Neural cell (in vitro differentiated cells): ENCODE results near the gene LLGL2.

ENCODE experiments used
- CTCF ChIP-seq: fragments of 450-650 bp; IDR thresholded peaks from 2 replicates; pipeline ENCODE4 v1.5.1; 2014; ENCODE audit warnings: antibody characterized with exemption, mild to moderate bottlenecking, moderate library complexity; ENCODE audit not compliant: poor library complexity, severe bottlenecking
- EP300 ChIP-seq: fragments of 450-650 bp; conservative IDR thresholded peaks from 2 replicates; pipeline ENCODE4 v1.6.1; 2014; ENCODE audit warnings: antibody characterized with exemption, mild to moderate bottlenecking, moderate library complexity; ENCODE audit not compliant: poor library complexity, severe bottlenecking
- EZH2 ChIP-seq: fragments of 200-600, 300-800 bp; shearing (Covaris generic), sonication (generic); IDR thresholded peaks from 2 replicates; pipeline ENCODE4 v1.6.1; 2014; ENCODE audit warnings: antibody characterized with exemption, low read length, borderline replicate concordance, mild to moderate bottlenecking; ENCODE audit not compliant: insufficient read depth, poor library complexity, severe bottlenecking
- POLR2AphosphoS5 ChIP-seq: IDR thresholded peaks from 2 replicates; pipeline ENCODE4 v1.6.1; 2012
- RAD21 ChIP-seq: fragments of 450-650 bp; conservative IDR thresholded peaks from 2 replicates; pipeline ENCODE4 v1.6.1; 2014; ENCODE audit warnings: antibody characterized with exemption, mild to moderate bottlenecking, moderate library complexity
- SMC3 ChIP-seq: fragments of 450-650 bp; conservative IDR thresholded peaks from 2 replicates; pipeline ENCODE4 v1.6.1; 2014; ENCODE audit warnings: antibody characterized with exemption, mild to moderate bottlenecking, moderate library complexity; ENCODE audit not compliant: poor library complexity
- TAF1 ChIP-seq: IDR thresholded peaks from 2 replicates; pipeline ENCODE4 v1.6.1; 2012; ENCODE audit warnings: low read depth
- TF ChIP-seq, protein P1 (sequence below): IDR thresholded peaks from 2 replicates; pipeline ENCODE4 v1.6.1; 2012; ENCODE audit warnings: borderline replicate concordance

DNA sequence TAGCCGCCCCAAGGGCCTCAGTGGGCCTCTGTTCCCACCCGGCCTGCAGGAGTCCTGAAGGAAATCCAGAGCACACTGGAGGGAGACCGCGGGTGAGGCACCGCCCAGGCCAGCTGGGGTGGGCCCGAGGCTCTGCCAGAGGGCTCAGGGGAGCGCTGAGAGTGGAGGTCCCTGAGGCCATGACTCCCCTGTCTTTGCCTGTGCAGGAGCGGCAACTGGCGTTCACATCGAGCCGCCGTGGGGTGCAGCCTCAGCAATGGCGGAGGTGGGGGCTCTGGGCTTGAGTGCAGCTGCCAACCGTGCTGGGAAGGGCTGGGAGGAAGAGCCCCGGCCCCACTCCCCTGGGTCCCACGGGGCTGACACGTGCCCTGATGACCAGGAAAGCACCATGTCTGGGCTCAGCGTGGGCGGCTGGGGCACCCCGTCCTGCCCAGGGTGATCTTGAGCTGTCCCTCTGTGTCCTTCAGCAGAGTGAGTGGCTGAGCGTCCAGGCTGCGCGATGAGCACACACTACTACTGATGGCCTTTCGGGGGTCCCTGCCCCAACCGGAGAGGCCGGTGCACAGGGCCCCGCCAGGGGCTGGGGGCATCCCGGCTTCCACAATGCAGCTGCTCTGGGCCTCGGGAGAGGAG is 49.0 kb downstream of the LLGL2 start:
- TF ChIP-seq POLR2AphosphoS5 (no peak), EZH2 (no peak), SMC3 (no peak), CTCF (no peak), TAF1 (no peak), EP300 (no peak), RAD21 (no peak)
- TF ChIP-seq, protein P1, sequence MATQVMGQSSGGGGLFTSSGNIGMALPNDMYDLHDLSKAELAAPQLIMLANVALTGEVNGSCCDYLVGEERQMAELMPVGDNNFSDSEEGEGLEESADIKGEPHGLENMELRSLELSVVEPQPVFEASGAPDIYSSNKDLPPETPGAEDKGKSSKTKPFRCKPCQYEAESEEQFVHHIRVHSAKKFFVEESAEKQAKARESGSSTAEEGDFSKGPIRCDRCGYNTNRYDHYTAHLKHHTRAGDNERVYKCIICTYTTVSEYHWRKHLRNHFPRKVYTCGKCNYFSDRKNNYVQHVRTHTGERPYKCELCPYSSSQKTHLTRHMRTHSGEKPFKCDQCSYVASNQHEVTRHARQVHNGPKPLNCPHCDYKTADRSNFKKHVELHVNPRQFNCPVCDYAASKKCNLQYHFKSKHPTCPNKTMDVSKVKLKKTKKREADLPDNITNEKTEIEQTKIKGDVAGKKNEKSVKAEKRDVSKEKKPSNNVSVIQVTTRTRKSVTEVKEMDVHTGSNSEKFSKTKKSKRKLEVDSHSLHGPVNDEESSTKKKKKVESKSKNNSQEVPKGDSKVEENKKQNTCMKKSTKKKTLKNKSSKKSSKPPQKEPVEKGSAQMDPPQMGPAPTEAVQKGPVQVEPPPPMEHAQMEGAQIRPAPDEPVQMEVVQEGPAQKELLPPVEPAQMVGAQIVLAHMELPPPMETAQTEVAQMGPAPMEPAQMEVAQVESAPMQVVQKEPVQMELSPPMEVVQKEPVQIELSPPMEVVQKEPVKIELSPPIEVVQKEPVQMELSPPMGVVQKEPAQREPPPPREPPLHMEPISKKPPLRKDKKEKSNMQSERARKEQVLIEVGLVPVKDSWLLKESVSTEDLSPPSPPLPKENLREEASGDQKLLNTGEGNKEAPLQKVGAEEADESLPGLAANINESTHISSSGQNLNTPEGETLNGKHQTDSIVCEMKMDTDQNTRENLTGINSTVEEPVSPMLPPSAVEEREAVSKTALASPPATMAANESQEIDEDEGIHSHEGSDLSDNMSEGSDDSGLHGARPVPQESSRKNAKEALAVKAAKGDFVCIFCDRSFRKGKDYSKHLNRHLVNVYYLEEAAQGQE, result no peak
